ENCODE measurements around the gene CD8B2. TPM values are rescaled to one million over a fixed set of nuclear protein-coding genes. Genes with fewer than 3 reads are reported as not detected.
"Not testable (repeated sequence)": the region's sequence is repeated elsewhere in the genome, so short reads cannot be mapped to it uniquely, and the experiment has no call there.

Gene CD8B2
- total and polyA plus RNA-seq, 4 donors, result 0.28 to 0.89 (median 0.49) TPM

GRCh38 chr2:106510791-106511190 lies 23.6 kb downstream of the CD8B2 start:
- not testable (repeated sequence) for DNase-seq (ENCODE audit: low read depth in 4 of 6, low spot score in 6 of 6); H3K36me3 ChIP-seq (ENCODE audit: control insufficient read depth, insufficient read depth, low read length); H3K27ac ChIP-seq (ENCODE audit: low read depth, low read length); H3K27me3 ChIP-seq (ENCODE audit: control insufficient read depth, insufficient read depth, low read length); H3K9me3 ChIP-seq (ENCODE audit: control insufficient read depth, insufficient read depth, low read length); H3K4me3 ChIP-seq (ENCODE audit: low read depth, low read length); H3K4me1 ChIP-seq (ENCODE audit: control insufficient read depth, insufficient read depth, low read length)
- no CpG with 5 or more reads among the region's 4 CpGs for WGBS (ENCODE audit: insufficient coverage)

DNA sequence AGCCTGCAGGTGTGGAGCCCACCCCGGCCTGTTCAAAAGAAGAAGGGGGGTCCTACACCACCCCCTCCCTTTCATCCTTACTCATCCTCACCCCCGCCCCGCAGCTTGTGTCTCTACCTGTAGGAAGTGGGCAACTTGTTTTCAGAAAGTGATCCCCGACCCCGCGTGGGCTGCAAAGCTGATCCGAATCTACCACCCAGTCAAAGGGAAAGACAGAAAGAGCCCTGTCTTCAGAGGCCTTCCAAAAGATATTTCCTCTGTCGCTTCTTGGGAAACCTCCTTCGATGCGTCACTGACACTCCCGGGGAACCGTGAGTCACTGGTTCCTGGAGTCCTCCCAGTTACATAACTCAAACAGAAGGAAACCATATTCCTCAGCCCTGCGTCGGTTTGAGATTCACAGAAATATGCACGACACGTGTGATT lies 24.3 kb downstream of the CD8B2 start:
- not testable (repeated sequence) for H3K4me3 ChIP-seq (ENCODE audit: low read depth, low read length); H3K36me3 ChIP-seq (ENCODE audit: control insufficient read depth, insufficient read depth, low read length); H3K4me1 ChIP-seq (ENCODE audit: control insufficient read depth, insufficient read depth, low read length); H3K27me3 ChIP-seq (ENCODE audit: control insufficient read depth, insufficient read depth, low read length); H3K27ac ChIP-seq (ENCODE audit: low read depth, low read length); H3K9me3 ChIP-seq (ENCODE audit: control insufficient read depth, insufficient read depth, low read length)
- peak in 1 of 6 donors; percentile 28 for DNase-seq (ENCODE audit: low read depth in 4 of 6, low spot score in 6 of 6)
- WGBS (ENCODE audit: insufficient coverage), result 77% methylated on average over 7 of the region's 16 CpGs

GRCh38 chr2:106511934-106512333 lies 24.8 kb downstream of the CD8B2 start:
- WGBS (ENCODE audit: insufficient coverage), result 100% methylated on average over 3 of the region's 7 CpGs
- H3K4me3 ChIP-seq (ENCODE audit: low read depth, low read length), result not testable (repeated sequence)

DNA sequence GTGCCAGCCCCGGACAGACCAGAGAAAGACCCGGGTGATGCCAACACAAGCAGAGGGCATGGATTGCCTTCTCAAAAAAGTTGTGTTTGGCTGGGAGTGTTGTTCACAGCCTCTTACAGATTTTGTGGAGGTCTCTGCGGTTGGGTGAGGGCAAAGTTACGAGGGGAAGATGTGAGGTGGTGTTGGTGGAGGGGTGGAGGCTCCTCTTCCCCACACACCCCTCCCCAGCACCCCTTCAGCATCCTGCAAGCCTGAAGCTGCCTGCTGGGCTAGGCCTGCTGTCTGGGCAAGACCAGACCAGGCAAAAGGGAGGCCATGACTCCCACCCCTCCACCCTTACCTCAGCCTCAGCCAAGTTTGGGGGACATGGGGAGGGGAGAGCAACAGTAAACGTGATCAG lies 26.2 kb downstream of the CD8B2 start:
- not testable (repeated sequence) for H3K36me3 ChIP-seq (ENCODE audit: control insufficient read depth, insufficient read depth, low read length); H3K4me3 ChIP-seq (ENCODE audit: low read depth, low read length); H3K9me3 ChIP-seq (ENCODE audit: control insufficient read depth, insufficient read depth, low read length); H3K27ac ChIP-seq (ENCODE audit: low read depth, low read length); H3K27me3 ChIP-seq (ENCODE audit: control insufficient read depth, insufficient read depth, low read length); DNase-seq (ENCODE audit: low read depth in 4 of 6, low spot score in 6 of 6); H3K4me1 ChIP-seq (ENCODE audit: control insufficient read depth, insufficient read depth, low read length)
- WGBS (ENCODE audit: insufficient coverage), result no CpG with 5 or more reads among the region's 5 CpGs

More at GRCh38 chr2:106511934-106512333, 24.8 kb downstream of the CD8B2 start:
- DNase-seq (ENCODE audit: low read depth in 4 of 6, low spot score in 6 of 6); H3K4me1 ChIP-seq (ENCODE audit: control insufficient read depth, insufficient read depth, low read length); H3K27me3 ChIP-seq (ENCODE audit: control insufficient read depth, insufficient read depth, low read length); H3K27ac ChIP-seq (ENCODE audit: low read depth, low read length); H3K36me3 ChIP-seq (ENCODE audit: control insufficient read depth, insufficient read depth, low read length); H3K9me3 ChIP-seq (ENCODE audit: control insufficient read depth, insufficient read depth, low read length): not testable (repeated sequence)

- H3K27me3 ChIP-seq (ENCODE audit: control insufficient read depth, insufficient read depth, low read length); H3K9me3 ChIP-seq (ENCODE audit: control insufficient read depth, insufficient read depth, low read length); H3K36me3 ChIP-seq (ENCODE audit: control insufficient read depth, insufficient read depth, low read length); DNase-seq (ENCODE audit: low read depth in 4 of 6, low spot score in 6 of 6); H3K27ac ChIP-seq (ENCODE audit: low read depth, low read length); H3K4me3 ChIP-seq (ENCODE audit: low read depth, low read length); H3K4me1 ChIP-seq (ENCODE audit: control insufficient read depth, insufficient read depth, low read length): not testable (repeated sequence)
- 100% methylated on average over 3 of the region's 3 CpGs for WGBS (ENCODE audit: insufficient coverage)
Observed at GRCh38 chr2:106514827-106515226, 27.7 kb downstream of the CD8B2 start.

GRCh38 chr2:106516436-106516835 lies 29.3 kb downstream of the CD8B2 start:
- Histone ChIP-seq H3K9me3 (ENCODE audit: control insufficient read depth, insufficient read depth, low read length) (no peaks in the 10 kb centered on the region), H3K27ac (ENCODE audit: low read depth, low read length) (no peak overlapping the region), H3K4me3 (ENCODE audit: low read depth, low read length) (no peak overlapping the region), H3K27me3 (ENCODE audit: control insufficient read depth, insufficient read depth, low read length) (no peaks in the 10 kb centered on the region), H3K36me3 (ENCODE audit: control insufficient read depth, insufficient read depth, low read length) (no peaks in the 10 kb centered on the region), H3K4me1 (ENCODE audit: control insufficient read depth, insufficient read depth, low read length) (no peaks in the 10 kb centered on the region)
- WGBS (ENCODE audit: insufficient coverage), result no CpG with 5 or more reads among the region's 4 CpGs
- no peak for DNase-seq (ENCODE audit: low read depth in 4 of 6, low spot score in 6 of 6)

DNA sequence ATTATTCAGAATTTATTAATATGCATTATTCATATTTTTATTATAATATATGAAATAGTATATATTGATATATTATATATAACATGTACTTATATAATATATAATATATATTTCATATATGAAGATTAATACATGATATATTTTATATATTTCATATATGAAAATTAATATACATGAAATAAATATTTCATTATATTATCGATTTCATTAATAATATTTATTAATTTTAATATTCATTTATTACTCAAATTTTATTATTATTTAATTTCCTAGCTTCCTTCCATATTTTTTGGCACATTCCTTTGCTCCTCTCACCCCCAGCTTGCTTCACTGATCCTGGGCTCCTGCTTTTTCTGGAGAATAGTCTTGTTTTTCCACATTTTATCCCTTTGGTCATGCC lies 29.7 kb downstream of the CD8B2 start:
- H3K9me3 ChIP-seq (ENCODE audit: control insufficient read depth, insufficient read depth, low read length), result no peaks in the 10 kb centered on the region
- no peak overlapping the region for H3K27ac ChIP-seq (ENCODE audit: low read depth, low read length)
- no peaks in the 10 kb centered on the region for H3K4me1 ChIP-seq (ENCODE audit: control insufficient read depth, insufficient read depth, low read length)
- no peaks in the 10 kb centered on the region for H3K27me3 ChIP-seq (ENCODE audit: control insufficient read depth, insufficient read depth, low read length)
- WGBS (ENCODE audit: insufficient coverage), result no CpG with 5 or more reads among the region's 1 CpG
- no peaks in the 10 kb centered on the region for H3K36me3 ChIP-seq (ENCODE audit: control insufficient read depth, insufficient read depth, low read length)
- no peak overlapping the region for H3K4me3 ChIP-seq (ENCODE audit: low read depth, low read length)
- no peak for DNase-seq (ENCODE audit: low read depth in 4 of 6, low spot score in 6 of 6)

DNA sequence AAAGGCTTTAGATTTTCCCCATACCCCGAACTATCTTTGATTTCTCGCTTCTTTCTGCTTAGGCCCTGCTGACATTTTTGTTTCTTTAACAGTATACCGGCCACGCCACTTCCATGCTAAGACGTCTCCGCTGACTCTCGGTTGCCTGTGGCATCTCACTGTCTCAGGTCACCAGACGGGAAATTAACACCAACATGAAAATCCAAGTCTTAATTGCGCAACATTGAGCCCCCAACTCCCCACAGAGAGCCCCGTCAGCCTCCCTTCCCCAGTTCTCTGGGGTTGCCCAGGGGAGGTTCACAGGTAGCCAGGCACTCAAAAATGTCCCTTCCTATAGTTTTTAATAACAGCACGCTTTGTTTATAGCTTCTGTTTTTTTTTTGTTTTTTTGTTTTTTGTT lies 30.2 kb downstream of the CD8B2 start:
- Histone ChIP-seq H3K36me3 (ENCODE audit: control insufficient read depth, insufficient read depth, low read length) (no peaks in the 10 kb centered on the region), H3K27me3 (ENCODE audit: control insufficient read depth, insufficient read depth, low read length) (no peaks in the 10 kb centered on the region), H3K27ac (ENCODE audit: low read depth, low read length) (no peak overlapping the region), H3K4me1 (ENCODE audit: control insufficient read depth, insufficient read depth, low read length) (no peaks in the 10 kb centered on the region), H3K9me3 (ENCODE audit: control insufficient read depth, insufficient read depth, low read length) (no peaks in the 10 kb centered on the region), H3K4me3 (ENCODE audit: low read depth, low read length) (no peak overlapping the region)
- 95% methylated on average over 10 of the region's 11 CpGs for WGBS (ENCODE audit: insufficient coverage)
- DNase-seq (ENCODE audit: low read depth in 4 of 6, low spot score in 6 of 6), result no peak

DNA sequence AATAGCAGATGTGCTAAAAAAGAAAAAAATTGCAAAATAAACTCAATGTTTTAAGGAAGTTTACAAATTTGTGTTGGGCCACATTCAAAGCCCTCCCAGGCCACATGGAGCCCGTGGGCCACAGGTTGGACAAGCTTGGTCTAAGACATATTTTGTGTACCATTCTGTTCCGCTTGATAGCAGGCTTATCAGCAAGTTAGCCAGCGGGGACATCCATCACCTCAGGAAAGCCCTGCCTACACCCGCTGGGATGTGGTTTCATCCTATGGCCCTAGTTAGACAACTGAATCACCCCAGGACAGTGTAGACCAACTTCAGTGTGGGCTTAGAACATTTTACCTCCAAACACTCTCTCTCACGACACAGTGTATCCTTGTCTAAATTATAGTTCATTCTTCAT lies 32.6 kb downstream of the CD8B2 start:
- Histone ChIP-seq H3K4me1 (ENCODE audit: control insufficient read depth, insufficient read depth, low read length) (no peaks in the 10 kb centered on the region), H3K9me3 (ENCODE audit: control insufficient read depth, insufficient read depth, low read length) (no peaks in the 10 kb centered on the region), H3K4me3 (ENCODE audit: low read depth, low read length) (no peak overlapping the region), H3K27ac (ENCODE audit: low read depth, low read length) (no peak overlapping the region), H3K27me3 (ENCODE audit: control insufficient read depth, insufficient read depth, low read length) (no peaks in the 10 kb centered on the region), H3K36me3 (ENCODE audit: control insufficient read depth, insufficient read depth, low read length) (no peaks in the 10 kb centered on the region)
- no peak for DNase-seq (ENCODE audit: low read depth in 4 of 6, low spot score in 6 of 6)
- WGBS (ENCODE audit: insufficient coverage), result 73% methylated on average over 4 of the region's 5 CpGs

- H3K27ac ChIP-seq (ENCODE audit: low read depth, low read length), result no peak overlapping the region
- DNase-seq (ENCODE audit: low read depth in 4 of 6, low spot score in 6 of 6), result no peak
- no peaks in the 10 kb centered on the region for H3K4me1 ChIP-seq (ENCODE audit: control insufficient read depth, insufficient read depth, low read length)
- WGBS (ENCODE audit: insufficient coverage), result 92% methylated on average over 6 of the region's 9 CpGs
- H3K27me3 ChIP-seq (ENCODE audit: control insufficient read depth, insufficient read depth, low read length), result no peaks in the 10 kb centered on the region
- H3K36me3 ChIP-seq (ENCODE audit: control insufficient read depth, insufficient read depth, low read length), result no peaks in the 10 kb centered on the region
- H3K9me3 ChIP-seq (ENCODE audit: control insufficient read depth, insufficient read depth, low read length), result no peaks in the 10 kb centered on the region
- no peak overlapping the region for H3K4me3 ChIP-seq (ENCODE audit: low read depth, low read length)
Observed at GRCh38 chr2:106521016-106521415, 33.9 kb downstream of the CD8B2 start.

Measured in spinal cord (tissue), 10 donors.